Muscle of leg (tissue), 11 donors: ENCODE measurements around the gene H6PD. TPM values are rescaled to one million over a fixed set of nuclear protein-coding genes. Genes with fewer than 3 reads are reported as not detected.

ENCODE experiments used
- DNase-seq: peaks from one replicate; pipeline ENCODE4 v3.0.0; 2013
- H3K27ac ChIP-seq: one replicate; pipeline ENCODE4 v1.5.1; 2013; ENCODE audit warnings: mild to moderate bottlenecking, low read length, control low read depth
- H3K27me3 ChIP-seq: one replicate; pipeline ENCODE4 v1.6.1; 2013; ENCODE audit warnings: low read length; ENCODE audit not compliant: control insufficient read depth, insufficient read depth
- H3K36me3 ChIP-seq: one replicate; pipeline ENCODE4 v1.6.1; 2013; ENCODE audit warnings: low read length; ENCODE audit not compliant: control insufficient read depth, insufficient read depth
- H3K4me1 ChIP-seq: one replicate; pipeline ENCODE4 v1.6.1; 2013; ENCODE audit warnings: low read length; ENCODE audit not compliant: control insufficient read depth, insufficient read depth
- H3K4me3 ChIP-seq: one replicate; pipeline ENCODE4 v1.5.1; 2013; ENCODE audit warnings: low read length, control low read depth
- H3K9me3 ChIP-seq: replicated peaks from 2 replicates; pipeline ENCODE4 v1.6.1; 2013; ENCODE audit warnings: low read depth, low read length; ENCODE audit not compliant: control insufficient read depth
- WGBS: methylation state at CpG from one replicate; pipeline ENCODE4 v1.1.5; 2013; ENCODE audit warnings: missing lambda C conversion rate; ENCODE audit not compliant: insufficient coverage; 5-methylcytosine and 5-hydroxymethylcytosine counted together
- polyA plus RNA-seq, 8 donors: library from polyadenylated mRNA; unstranded; fragments of 120-200 nt; gene quantifications; one replicate each; pipeline versions ENCODE4 v1.2.1 to v1.2.3, GENCODE V29; 2013; ENCODE audit warnings: inconsistent platforms in 1 of 8, low replicate concordance in 1 of 8; ENCODE audit not compliant: insufficient read length in 8 of 8, insufficient read depth in 1 of 8
- total RNA-seq: library from RNA; stranded (reverse); fragments of 120-200 nt; gene quantifications from one replicate; pipeline ENCODE4 v1.2.4, GENCODE V29; 2013

H6PD gene
- total and polyA plus RNA-seq, 9 donors = 24.1 to 49.1 (median 36.5) TPM

- WGBS = 21% methylated on average over 4 of the region's 16 CpGs
- no peak overlapping the region for H3K4me3 ChIP-seq
- DNase-seq = peak; percentile 74
Measured at GRCh38 chr1:9239622-9240401, 5.2 kb downstream of the H6PD start.

GRCh38 chr1:9240914-9241820 lies 6.6 kb downstream of the H6PD start:
- WGBS = 98% methylated on average over 6 of the region's 8 CpGs
- no peaks in the 10 kb centered on the region for H3K9me3 ChIP-seq
- peaks cover 44% of the 10 kb centered on the region for H3K4me1 ChIP-seq
- peak overlapping the region; percentile 82 for H3K27ac ChIP-seq
- no peak overlapping the region for H3K4me3 ChIP-seq
- DNase-seq = no peak
- H3K27me3 ChIP-seq = no peaks in the 10 kb centered on the region
- peaks cover 26% of the 10 kb centered on the region for H3K36me3 ChIP-seq

More at GRCh38 chr1:9239622-9240401, 5.2 kb downstream of the H6PD start:
- Histone ChIP-seq H3K36me3 (peaks cover 17% of the 10 kb centered on the region), H3K27ac (peak overlapping the region; percentile 82), H3K4me1 (peaks cover 54% of the 10 kb centered on the region), H3K9me3 (no peaks in the 10 kb centered on the region), H3K27me3 (no peaks in the 10 kb centered on the region)

GRCh38 chr1:9241891-9242290 lies 7.3 kb downstream of the H6PD start:
- WGBS = 85% methylated on average over 2 of the region's 10 CpGs
- H3K27ac ChIP-seq = no peak overlapping the region
- H3K9me3 ChIP-seq = no peaks in the 10 kb centered on the region
- H3K27me3 ChIP-seq = no peaks in the 10 kb centered on the region
- H3K4me3 ChIP-seq = no peak overlapping the region
- H3K36me3 ChIP-seq = peaks cover 31% of the 10 kb centered on the region
- no peak for DNase-seq
- H3K4me1 ChIP-seq = peaks cover 42% of the 10 kb centered on the region

- WGBS = 45% methylated on average over 5 of the region's 10 CpGs
- peaks cover 42% of the 10 kb centered on the region for H3K4me1 ChIP-seq
- no peaks in the 10 kb centered on the region for H3K27me3 ChIP-seq
- H3K4me3 ChIP-seq = no peak overlapping the region
- H3K27ac ChIP-seq = peak overlapping the region; percentile 59
- H3K9me3 ChIP-seq = no peaks in the 10 kb centered on the region
- H3K36me3 ChIP-seq = peaks cover 37% of the 10 kb centered on the region
- DNase-seq = peak; percentile 74
Measured at GRCh38 chr1:9242338-9242969, 7.9 kb downstream of the H6PD start.

- no peaks in the 10 kb centered on the region for H3K9me3 ChIP-seq
- 95% methylated on average over 5 of the region's 9 CpGs for WGBS
- peak overlapping the region; percentile 59 for H3K27ac ChIP-seq
- no peaks in the 10 kb centered on the region for H3K27me3 ChIP-seq
- no peak overlapping the region for H3K4me3 ChIP-seq
- H3K4me1 ChIP-seq = peaks cover 36% of the 10 kb centered on the region
- H3K36me3 ChIP-seq = peaks cover 40% of the 10 kb centered on the region
- DNase-seq = no peak
Measured at GRCh38 chr1:9243066-9243739, 8.6 kb downstream of the H6PD start.

- Histone ChIP-seq H3K27me3 (no peaks in the 10 kb centered on the region), H3K4me3 (no peak overlapping the region), H3K27ac (no peak overlapping the region), H3K9me3 (no peaks in the 10 kb centered on the region), H3K4me1 (peaks cover 34% of the 10 kb centered on the region), H3K36me3 (peaks cover 53% of the 10 kb centered on the region)
- WGBS = 71% methylated on average over 8 of the region's 9 CpGs
- no peak for DNase-seq
Measured at GRCh38 chr1:9244501-9245229, 10.1 kb downstream of the H6PD start.

GRCh38 chr1:9245230-9245619 lies 10.7 kb downstream of the H6PD start:
- peaks cover 35% of the 10 kb centered on the region for H3K4me1 ChIP-seq
- 97% methylated on average over 15 of the region's 15 CpGs for WGBS
- peaks cover 54% of the 10 kb centered on the region for H3K36me3 ChIP-seq

GRCh38 chr1:9245661-9246060 lies 11.1 kb downstream of the H6PD start:
- Histone ChIP-seq H3K9me3 (no peaks in the 10 kb centered on the region), H3K27me3 (no peaks in the 10 kb centered on the region), H3K4me3 (no peak overlapping the region), H3K4me1 (peaks cover 35% of the 10 kb centered on the region), H3K27ac (no peak overlapping the region), H3K36me3 (peaks cover 50% of the 10 kb centered on the region)
- DNase-seq = no peak
- WGBS = 89% methylated on average over 9 of the region's 9 CpGs

More at GRCh38 chr1:9245230-9245619, 10.7 kb downstream of the H6PD start:
- Histone ChIP-seq H3K27me3 (no peaks in the 10 kb centered on the region), H3K9me3 (no peaks in the 10 kb centered on the region), H3K4me3 (no peak overlapping the region), H3K27ac (no peak overlapping the region)
- DNase-seq = no peak

GRCh38 chr1:9246215-9246614 lies 11.6 kb downstream of the H6PD start:
- no peak for DNase-seq
- Histone ChIP-seq H3K4me3 (no peak overlapping the region), H3K4me1 (peaks cover 37% of the 10 kb centered on the region), H3K36me3 (peaks cover 53% of the 10 kb centered on the region), H3K27me3 (no peaks in the 10 kb centered on the region), H3K9me3 (no peaks in the 10 kb centered on the region), H3K27ac (no peak overlapping the region)
- 96% methylated on average over 3 of the region's 5 CpGs for whole genome bisulfite sequencing
